Gastrocnemius medialis (tissue), 4 donors: ENCODE results near the gene CD33. TPM values are rescaled to one million over a fixed set of nuclear protein-coding genes. Genes with fewer than 3 reads are reported as not detected.

Experiments used
- ATAC-seq, 2 donors: fragments of 150-250 bp; one replicate each; pipeline ENCODE4 v1.9.1; 2016
- DNase-seq, 2 donors: peaks; one replicate each; pipeline ENCODE4 v3.0.0-alpha.2; 2019
- H3K27ac ChIP-seq, 4 donors: fragments of 200-600 bp; sonication (generic); 1 replicate in 1 of 4; 2 replicates in 3 of 4; pipeline ENCODE4 v1.5.1; 2016 to 2018; ENCODE audit warnings: mild to moderate bottlenecking in 2 of 4, moderate library complexity in 1 of 4
- H3K27me3 ChIP-seq, 3 donors: fragments of 200-600 bp; sonication (generic) in 2 of 3; 1 replicate in 1 of 3; 2 replicates in 2 of 3; pipeline versions ENCODE4 v1.5.1 to v1.6.0; 2016 to 2019; ENCODE audit warnings: mild to moderate bottlenecking in 1 of 3, moderate library complexity in 1 of 3
- H3K36me3 ChIP-seq, 2 donors: fragments of 200-600 bp; sonication (generic) in 1 of 2; one replicate each; pipeline ENCODE4 v1.5.1; 2017 to 2018
- H3K4me1 ChIP-seq, 2 donors: fragments of 200-600 bp; sonication (generic) in 1 of 2; one replicate each; pipeline ENCODE4 v1.5.1; 2016 to 2017; ENCODE audit warnings: mild to moderate bottlenecking in 2 of 2
- H3K4me3 ChIP-seq, 4 donors: fragments of 200-600 bp; sonication (generic) in 3 of 4; 1 replicate in 1 of 4; 2 replicates in 3 of 4; pipeline ENCODE4 v1.5.1; 2016 to 2019; ENCODE audit warnings: mild to moderate bottlenecking in 2 of 4
- H3K9me3 ChIP-seq, 3 donors: fragments of 200-600 bp; sonication (generic) in 2 of 3; 1 replicate in 1 of 3; 2 replicates in 2 of 3; pipeline ENCODE4 v1.5.1; 2016 to 2019
- POLR2A ChIP-seq, 2 donors: fragments of 450-650 bp; IDR thresholded peaks; one replicate each; pipeline ENCODE4 v1.6.1; 2017; ENCODE audit warnings: antibody characterized with exemption in 2 of 2, mild to moderate bottlenecking in 2 of 2, moderate library complexity in 2 of 2
- in situ Hi-C, 4 donors: fragments of 200-750 bp; cut with MboI; loops; one replicate each; pipeline versions ENCODE4 v1.15.0 to v1.8.0; 2017; ENCODE audit warnings: low sequenced_read_pairs in 4 of 4
- intact Hi-C: fragments of 100-400 bp; cut with DNase I; formaldehyde crosslinking; loops from one replicate; pipeline ENCODE4 v1.15.1; 2023; ENCODE audit warnings: low total_unique reads
- total RNA-seq, 4 donors: library from RNA; depleted of rRNA; stranded (reverse); fragments of >200 nt; gene quantifications; one replicate each; pipeline versions ENCODE4 v1.1.0 to v1.2.3, GENCODE V29; 2016
- TF ChIP-seq, protein P1 (sequence below), 5 experiments: fragments of 450-650 bp in 3 of 5; fragments of 200-600 bp in 2 of 5; sonication (generic) in 2 of 5; IDR thresholded peaks in 4 of 5; conservative IDR thresholded peaks in 1 of 5; 1 replicate in 4 of 5; 2 replicates in 1 of 5; pipeline ENCODE4 v1.5.1; 2016 to 2019; ENCODE audit warnings: antibody characterized with exemption in 5 of 5, mild to moderate bottlenecking in 3 of 5, moderate library complexity in 3 of 5

CD33 gene
- total RNA-seq, 4 donors from 2014 or later: 0.71 to 2.3 (median 2.1) TPM; not detected in 1

GRCh38 chr19:51253088-51253806, 28.4 kb downstream of the CD33 start:
- no peak for ATAC-seq
- in situ Hi-C loops: no loop called here
- Histone ChIP-seq H3K9me3 (no peaks in the 10 kb centered on the region), H3K4me3 (no peak overlapping the region), H3K36me3 (no peaks in the 10 kb centered on the region), H3K27ac (no peak overlapping the region), H3K4me1 (no peaks in the 10 kb centered on the region), H3K27me3 (no peaks in the 10 kb centered on the region)
- TF ChIP-seq, protein P1, sequence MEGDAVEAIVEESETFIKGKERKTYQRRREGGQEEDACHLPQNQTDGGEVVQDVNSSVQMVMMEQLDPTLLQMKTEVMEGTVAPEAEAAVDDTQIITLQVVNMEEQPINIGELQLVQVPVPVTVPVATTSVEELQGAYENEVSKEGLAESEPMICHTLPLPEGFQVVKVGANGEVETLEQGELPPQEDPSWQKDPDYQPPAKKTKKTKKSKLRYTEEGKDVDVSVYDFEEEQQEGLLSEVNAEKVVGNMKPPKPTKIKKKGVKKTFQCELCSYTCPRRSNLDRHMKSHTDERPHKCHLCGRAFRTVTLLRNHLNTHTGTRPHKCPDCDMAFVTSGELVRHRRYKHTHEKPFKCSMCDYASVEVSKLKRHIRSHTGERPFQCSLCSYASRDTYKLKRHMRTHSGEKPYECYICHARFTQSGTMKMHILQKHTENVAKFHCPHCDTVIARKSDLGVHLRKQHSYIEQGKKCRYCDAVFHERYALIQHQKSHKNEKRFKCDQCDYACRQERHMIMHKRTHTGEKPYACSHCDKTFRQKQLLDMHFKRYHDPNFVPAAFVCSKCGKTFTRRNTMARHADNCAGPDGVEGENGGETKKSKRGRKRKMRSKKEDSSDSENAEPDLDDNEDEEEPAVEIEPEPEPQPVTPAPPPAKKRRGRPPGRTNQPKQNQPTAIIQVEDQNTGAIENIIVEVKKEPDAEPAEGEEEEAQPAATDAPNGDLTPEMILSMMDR (IDR thresholded peaks at IDR 0.05 in 4 of 5, conservative IDR thresholded peaks at IDR 0.05 in 1 of 5): no peak
- TF ChIP-seq POLR2A (IDR thresholded peaks at IDR 0.05): no peak
- intact Hi-C loops: no loop called here
- no peak for DNase-seq

DNA sequence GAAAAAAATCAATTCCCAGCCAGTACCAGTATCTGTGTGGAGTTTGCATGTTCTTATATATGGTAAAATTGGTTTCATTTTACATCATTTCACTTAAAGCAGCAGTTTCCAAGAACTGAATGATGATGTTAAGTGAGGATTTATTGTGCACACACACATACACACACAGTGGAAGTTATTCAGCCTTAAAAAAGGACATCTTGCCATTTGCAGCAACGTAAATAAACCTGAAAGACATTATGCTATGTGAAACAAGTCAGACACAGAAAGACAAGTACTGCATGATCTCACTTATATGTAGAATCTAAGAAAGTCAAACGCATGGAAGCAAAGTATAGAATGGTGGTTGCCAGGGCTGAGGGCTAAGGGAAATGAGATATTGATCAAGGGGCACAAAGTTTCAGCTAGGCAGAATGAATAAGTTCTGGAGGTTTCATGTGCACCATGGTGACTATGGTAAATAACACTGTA, 31.3 kb downstream of the CD33 start:
- no peak for ATAC-seq
- in situ Hi-C loops (no loop called here), intact Hi-C loops (no loop called here)
- no peak overlapping the region for H3K27ac ChIP-seq
- H3K27me3 ChIP-seq: no peaks in the 10 kb centered on the region
- H3K4me3 ChIP-seq: no peak overlapping the region
- H3K4me1 ChIP-seq: no peaks in the 10 kb centered on the region
- TF ChIP-seq POLR2A (IDR thresholded peaks at IDR 0.05): no peak
- TF ChIP-seq, protein P1 (IDR thresholded peaks at IDR 0.05 in 4 of 5, conservative IDR thresholded peaks at IDR 0.05 in 1 of 5): no peak
- H3K9me3 ChIP-seq: no peaks in the 10 kb centered on the region
- H3K36me3 ChIP-seq: no peaks in the 10 kb centered on the region
- no peak for DNase-seq

DNA sequence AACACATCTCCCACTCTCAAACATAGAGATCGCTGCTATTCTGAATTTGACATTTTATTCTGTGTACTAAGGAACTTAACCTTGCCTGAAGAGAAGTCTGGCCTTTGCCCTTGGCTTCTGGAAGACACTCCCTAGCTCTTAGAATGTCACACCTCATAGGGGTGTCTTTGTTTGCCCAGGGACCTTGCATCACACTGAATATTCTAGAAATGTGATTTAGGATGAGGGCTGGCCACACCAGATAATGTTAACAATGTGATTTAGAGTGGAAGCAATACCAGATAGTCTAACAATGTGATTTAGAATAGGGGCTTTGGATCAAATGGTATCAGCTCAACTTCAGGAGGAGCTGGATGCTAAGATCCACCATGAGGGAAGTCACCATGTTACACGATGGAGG, 32.6 kb downstream of the CD33 start:
- H3K4me3 ChIP-seq: no peak overlapping the region
- intact Hi-C loops (no loop called here), in situ Hi-C loops (no loop called here)
- no peaks in the 10 kb centered on the region for H3K9me3 ChIP-seq
- H3K27ac ChIP-seq: no peak overlapping the region
- TF ChIP-seq POLR2A (IDR thresholded peaks at IDR 0.05): no peak
- H3K4me1 ChIP-seq: no peaks in the 10 kb centered on the region
- no peaks in the 10 kb centered on the region for H3K27me3 ChIP-seq
- no peak for ATAC-seq
- H3K36me3 ChIP-seq: no peaks in the 10 kb centered on the region
- DNase-seq: no peak

DNA sequence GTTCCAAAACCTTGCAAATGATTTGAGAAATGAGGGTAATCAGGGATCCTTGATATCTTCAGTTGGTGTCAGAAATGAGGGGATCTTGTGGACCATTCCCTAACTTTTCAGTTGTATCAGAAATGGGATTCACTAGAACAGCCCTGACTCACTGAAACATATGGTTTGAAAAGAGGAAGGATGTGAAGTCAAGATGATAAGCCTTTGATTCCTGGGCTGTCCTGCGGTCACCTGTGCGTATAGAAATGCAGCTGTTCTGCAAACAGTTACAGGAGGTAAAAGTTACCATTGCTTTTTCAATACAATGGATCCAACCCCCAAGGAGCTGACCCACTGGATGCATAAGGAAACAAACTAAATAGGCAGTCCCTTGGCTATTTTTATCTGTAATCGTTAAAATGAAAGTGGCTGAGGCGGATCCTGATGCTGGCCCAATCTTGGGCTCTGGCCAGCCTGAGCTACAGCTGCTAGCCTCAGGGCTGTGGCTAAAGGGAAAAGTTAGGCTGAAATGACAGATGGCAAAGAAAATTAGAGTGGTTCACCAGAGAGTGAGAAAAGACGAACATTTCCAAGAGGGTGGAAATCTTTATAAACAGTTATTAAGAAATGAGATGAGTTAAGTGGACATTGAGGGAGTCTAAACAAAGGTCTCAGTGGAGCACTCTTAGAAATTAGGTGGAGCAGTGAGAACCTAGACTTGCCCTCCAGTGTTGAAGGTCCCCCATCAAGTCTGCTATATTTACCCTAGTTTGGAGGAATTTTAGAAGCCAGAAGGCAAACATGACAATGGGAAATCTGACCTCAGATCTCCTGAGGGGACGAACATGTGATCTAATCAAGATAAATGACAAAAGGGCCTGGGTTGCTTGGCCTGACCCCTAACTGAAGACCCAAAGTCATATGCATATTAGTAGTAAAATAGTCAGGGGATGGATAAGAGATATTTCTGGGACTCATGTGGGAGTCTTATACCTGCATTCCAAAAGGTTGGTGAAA, 33.6 kb downstream of the CD33 start:
- DNase-seq: no peak
- Histone ChIP-seq H3K27me3 (no peaks in the 10 kb centered on the region), H3K36me3 (no peaks in the 10 kb centered on the region), H3K9me3 (no peaks in the 10 kb centered on the region), H3K27ac (no peak overlapping the region), H3K4me3 (no peak overlapping the region), H3K4me1 (no peaks in the 10 kb centered on the region)
- TF ChIP-seq, protein P1 (IDR thresholded peaks at IDR 0.05 in 4 of 5, conservative IDR thresholded peaks at IDR 0.05 in 1 of 5): no peak
- TF ChIP-seq POLR2A (IDR thresholded peaks at IDR 0.05): no peak
- in situ Hi-C loops: no loop called here
- intact Hi-C loops: no loop called here
- no peak for ATAC-seq
